Measurements from ENCODE around the gene TAS1R3.

GRCh38 chr1:1381294-1381693 lies 50.2 kb downstream of the TAS1R3 start:
- no peak for TF ChIP-seq CTCF (IDR thresholded peaks at IDR 0.05)
- no peak for TF ChIP-seq POLR2A (IDR thresholded peaks at IDR 0.05)

Measured in lower leg skin (tissue), 3 donors.